HG03108 (cell line): ENCODE results near the gene NCBP2.
A peak's percentile ranks its signal among the peaks of the same experiment; 100 is the strongest.
"Not testable (repeated sequence)": the region's sequence is repeated elsewhere in the genome, so short reads cannot be mapped to it uniquely, and the experiment has no call there.

Source experiments
- ATAC-seq: cut with Tn5 transposase; IDR thresholded peaks from one replicate; pipeline ENCODE4 v1.9.1; 2021; ENCODE audit warnings: moderate library complexity; ENCODE audit not compliant: unreplicated experiment

The NCBP2 gene

GRCh38 chr3:196968233-196969133 is 26.2 kb upstream of the NCBP2 start, which contains the start of gene PIGZ:
PIGZ (minus strand) TSS chr3:196968833; CDS start chr3:196952031, 16,802 bp downstream.
- ATAC-seq: peak; percentile 51

GRCh38 chr3:196967412-196968232 is 25.3 kb upstream of the NCBP2 start:
- ATAC-seq: no peak

GRCh38 chr3:196966526-196967401 is 24.4 kb upstream of the NCBP2 start:
- ATAC-seq: no peak

GRCh38 chr3:196965804-196966173 is 23.5 kb upstream of the NCBP2 start:
- ATAC-seq: no peak

- no peak for ATAC-seq
Observed at GRCh38 chr3:196965112-196965803, 22.9 kb upstream of the NCBP2 start.

- ATAC-seq: no peak
Observed at GRCh38 chr3:196963631-196963953, 21.3 kb upstream of the NCBP2 start.

GRCh38 chr3:196962930-196963630 is 20.8 kb upstream of the NCBP2 start:
- no peak for ATAC-seq

GRCh38 chr3:196962108-196962929 is 20.0 kb upstream of the NCBP2 start:
- ATAC-seq: no peak

GRCh38 chr3:196954832-196955231 is 12.5 kb upstream of the NCBP2 start:
- ATAC-seq: no peak

- ATAC-seq: no peak
Observed at GRCh38 chr3:196951371-196951770, 9.0 kb upstream of the NCBP2 start.

GRCh38 chr3:196949750-196950149 is 7.4 kb upstream of the NCBP2 start:
- no peak for ATAC-seq

- ATAC-seq: no peak
Observed at GRCh38 chr3:196949285-196949619, 6.9 kb upstream of the NCBP2 start.

- no peak for ATAC-seq
Observed at GRCh38 chr3:196948442-196949284, 6.3 kb upstream of the NCBP2 start.

GRCh38 chr3:196947860-196948441 is 5.6 kb upstream of the NCBP2 start:
- no peak for ATAC-seq

GRCh38 chr3:196947136-196947859 is 5.0 kb upstream of the NCBP2 start:
- no peak for ATAC-seq

- not testable (repeated sequence) for ATAC-seq
Observed at GRCh38 chr3:196944037-196944790, 1.9 kb upstream of the NCBP2 start.

- peak; percentile 6 for ATAC-seq
Observed at GRCh38 chr3:196942915-196943277, 568 bp upstream of the NCBP2 start.
